ENCODE data around the gene NAGPA. TPM values are rescaled to one million over a fixed set of nuclear protein-coding genes. Genes with fewer than 3 reads are reported as not detected.

NAGPA gene
- total RNA-seq, 1 experiment from 2014 or later, result 15.9 TPM

GRCh38 chr16:5026664-5027063, 7.1 kb downstream of the NAGPA start:
- Histone ChIP-seq H3K36me3 (ENCODE audit: control insufficient read depth, insufficient read depth, low read length) (no peaks in the 10 kb centered on the region), H3K4me3 (ENCODE audit: low read depth, low read length) (no peak overlapping the region), H3K9me3 (no peaks in the 10 kb centered on the region), H3K4me1 (no peaks in the 10 kb centered on the region), H3K27me3 (replicated peaks; ENCODE audit: control insufficient read depth, insufficient read depth, low read length) (no peaks in the 10 kb centered on the region)
- no TSS peak for BruUV-seq (replicated peaks)
- Mint-ChIP-seq H3K4me3 (ENCODE audit: unreplicated experiment) (no peak overlapping the region), H3K9me3 (ENCODE audit: unreplicated experiment) (no peaks in the 10 kb centered on the region), H3K27me3 (ENCODE audit: insufficient read depth, unreplicated experiment) (no peaks in the 10 kb centered on the region), H3K4me1 (ENCODE audit: low read depth, unreplicated experiment) (no peaks in the 10 kb centered on the region), H3K36me3 (ENCODE audit: insufficient read depth, unreplicated experiment) (no peaks in the 10 kb centered on the region), H3K27ac (ENCODE audit: unreplicated experiment) (no peak overlapping the region)
- POLR2A ChIA-PET, result no interaction called here
- TF ChIP-seq, protein P1, sequence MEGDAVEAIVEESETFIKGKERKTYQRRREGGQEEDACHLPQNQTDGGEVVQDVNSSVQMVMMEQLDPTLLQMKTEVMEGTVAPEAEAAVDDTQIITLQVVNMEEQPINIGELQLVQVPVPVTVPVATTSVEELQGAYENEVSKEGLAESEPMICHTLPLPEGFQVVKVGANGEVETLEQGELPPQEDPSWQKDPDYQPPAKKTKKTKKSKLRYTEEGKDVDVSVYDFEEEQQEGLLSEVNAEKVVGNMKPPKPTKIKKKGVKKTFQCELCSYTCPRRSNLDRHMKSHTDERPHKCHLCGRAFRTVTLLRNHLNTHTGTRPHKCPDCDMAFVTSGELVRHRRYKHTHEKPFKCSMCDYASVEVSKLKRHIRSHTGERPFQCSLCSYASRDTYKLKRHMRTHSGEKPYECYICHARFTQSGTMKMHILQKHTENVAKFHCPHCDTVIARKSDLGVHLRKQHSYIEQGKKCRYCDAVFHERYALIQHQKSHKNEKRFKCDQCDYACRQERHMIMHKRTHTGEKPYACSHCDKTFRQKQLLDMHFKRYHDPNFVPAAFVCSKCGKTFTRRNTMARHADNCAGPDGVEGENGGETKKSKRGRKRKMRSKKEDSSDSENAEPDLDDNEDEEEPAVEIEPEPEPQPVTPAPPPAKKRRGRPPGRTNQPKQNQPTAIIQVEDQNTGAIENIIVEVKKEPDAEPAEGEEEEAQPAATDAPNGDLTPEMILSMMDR (IDR thresholded peaks at IDR 0.05; ENCODE audit: insufficient read depth in 1 of 2, low read depth in 1 of 2, low read length in 1 of 2, severe bottlenecking in 1 of 2, unreplicated experiment in 1 of 2), result no peak
- CTCF ChIA-PET, result no interaction called here
- intact Hi-C loops (cut with micrococcal nuclease; ENCODE audit: unreplicated experiment), result no loop called here
- DNase-seq, result no peak

GRCh38 chr16:5025171-5025632, 8.5 kb downstream of the NAGPA start:
- POLR2A ChIA-PET, result no interaction called here
- intact Hi-C loops (cut with micrococcal nuclease; ENCODE audit: unreplicated experiment), result no loop called here
- no peak overlapping the region for H3K27ac Mint-ChIP-seq (ENCODE audit: unreplicated experiment)

GRCh38 chr16:5024632-5025031, 9.1 kb downstream of the NAGPA start:
- Mint-ChIP-seq H3K27ac (ENCODE audit: unreplicated experiment) (no peak overlapping the region), H3K9me3 (ENCODE audit: unreplicated experiment) (no peaks in the 10 kb centered on the region), H3K4me3 (ENCODE audit: unreplicated experiment) (no peak overlapping the region), H3K27me3 (ENCODE audit: insufficient read depth, unreplicated experiment) (no peaks in the 10 kb centered on the region), H3K36me3 (ENCODE audit: insufficient read depth, unreplicated experiment) (no peaks in the 10 kb centered on the region), H3K4me1 (ENCODE audit: low read depth, unreplicated experiment) (no peaks in the 10 kb centered on the region)
- Histone ChIP-seq H3K4me3 (ENCODE audit: low read depth, low read length) (no peak overlapping the region), H3K27me3 (replicated peaks; ENCODE audit: control insufficient read depth, insufficient read depth, low read length) (no peaks in the 10 kb centered on the region), H3K4me1 (no peaks in the 10 kb centered on the region), H3K36me3 (ENCODE audit: control insufficient read depth, insufficient read depth, low read length) (no peaks in the 10 kb centered on the region), H3K9me3 (no peaks in the 10 kb centered on the region)
- ChIA-PET CTCF (no interaction called here), POLR2A (no interaction called here)
- BruUV-seq (replicated peaks), result no TSS peak
- intact Hi-C loops (cut with micrococcal nuclease; ENCODE audit: unreplicated experiment), result loop anchor here (5.0 kb wide), 1 partner anchor 67 kb away; the partner anchor contains the start of gene SEC14L5
- peak in 1 of 2 experiments; percentile 16 for DNase-seq
- TF ChIP-seq, protein P1 (IDR thresholded peaks at IDR 0.05; ENCODE audit: insufficient read depth in 1 of 2, low read depth in 1 of 2, low read length in 1 of 2, severe bottlenecking in 1 of 2, unreplicated experiment in 1 of 2), result no peak

More at GRCh38 chr16:5025171-5025632, 8.5 kb downstream of the NAGPA start:
- Mint-ChIP-seq H3K4me1 (ENCODE audit: low read depth, unreplicated experiment) (no peaks in the 10 kb centered on the region), H3K36me3 (ENCODE audit: insufficient read depth, unreplicated experiment) (no peaks in the 10 kb centered on the region), H3K27me3 (ENCODE audit: insufficient read depth, unreplicated experiment) (no peaks in the 10 kb centered on the region), H3K4me3 (ENCODE audit: unreplicated experiment) (no peak overlapping the region), H3K9me3 (ENCODE audit: unreplicated experiment) (no peaks in the 10 kb centered on the region)
- CTCF ChIA-PET, result interaction anchor here (0.6 kb wide), 1 partner anchor 18 kb away, joined by 3 read pairs; no protein-coding TSS in a partner anchor
- Histone ChIP-seq H3K27me3 (replicated peaks; ENCODE audit: control insufficient read depth, insufficient read depth, low read length) (no peaks in the 10 kb centered on the region), H3K36me3 (ENCODE audit: control insufficient read depth, insufficient read depth, low read length) (no peaks in the 10 kb centered on the region), H3K9me3 (no peaks in the 10 kb centered on the region), H3K4me1 (no peaks in the 10 kb centered on the region), H3K4me3 (ENCODE audit: low read depth, low read length) (no peak overlapping the region)
- peak in 1 of 2 experiments; percentile 17 for DNase-seq
- BruUV-seq (replicated peaks), result no TSS peak
- TF ChIP-seq, protein P1 (IDR thresholded peaks at IDR 0.05; ENCODE audit: insufficient read depth in 1 of 2, low read depth in 1 of 2, low read length in 1 of 2, severe bottlenecking in 1 of 2, unreplicated experiment in 1 of 2), result peak; percentile 26 to 36

Measured in Caco-2 (cell line).